Vagina (tissue), 2 donors: Measurements from ENCODE around the gene BRD7. TPM values are rescaled to one million over a fixed set of nuclear protein-coding genes. Genes with fewer than 3 reads are reported as not detected.

ENCODE experiments used
- DNase-seq, 2 donors: peaks; one replicate each; pipeline ENCODE4 v3.0.0-alpha.2; 2017; ENCODE audit errors: extremely low spot score in 2 of 2
- H3K27ac ChIP-seq: fragments of 200-600 bp; sonication (generic); one replicate; pipeline ENCODE4 v1.5.1; 2019
- H3K27me3 ChIP-seq: fragments of 200-600 bp; sonication (generic); one replicate; pipeline ENCODE4 v1.5.1; 2019
- H3K36me3 ChIP-seq, 2 donors: fragments of 200-600 bp; sonication (generic); one replicate each; pipeline ENCODE4 v1.5.1; 2017 to 2019
- H3K4me1 ChIP-seq: fragments of 200-600 bp; sonication (generic); one replicate; pipeline ENCODE4 v1.5.1; 2019
- H3K4me3 ChIP-seq, 2 donors: fragments of 200-600 bp; sonication (generic); 1 replicate in 1 of 2; 2 replicates in 1 of 2; pipeline ENCODE4 v1.5.1; 2016 to 2019
- H3K9me3 ChIP-seq: fragments of 200-600 bp; sonication (generic); one replicate; pipeline ENCODE4 v1.5.1; 2019
- POLR2A ChIP-seq, 2 donors: fragments of 450-650 bp; IDR thresholded peaks; one replicate each; pipeline ENCODE4 v1.6.1; 2017; ENCODE audit warnings: antibody characterized with exemption in 2 of 2, mild to moderate bottlenecking in 2 of 2, moderate library complexity in 2 of 2
- POLR2AphosphoS5 ChIP-seq, 2 donors: sonication (generic); formaldehyde crosslinking; IDR thresholded peaks; one replicate each; pipeline ENCODE4 v1.9.0; 2017; ENCODE audit warnings: antibody characterized with exemption in 2 of 2, mild to moderate bottlenecking in 2 of 2, low read depth in 1 of 2; ENCODE audit not compliant: insufficient read depth in 1 of 2
- intact Hi-C: fragments of 100-400 bp; cut with DNase I; formaldehyde crosslinking; loops from one replicate; pipeline ENCODE4 v1.15.1; 2023
- total RNA-seq: library from RNA; depleted of rRNA; stranded (reverse); fragments of >200 nt; gene quantifications from one replicate; pipeline ENCODE4 v1.2.3, GENCODE V29; 2016
- TF ChIP-seq, protein P1 (sequence below), 3 experiments: fragments of 450-650 bp in 2 of 3; fragments of 200-600 bp in 1 of 3; sonication (generic) in 1 of 3; IDR thresholded peaks; one replicate each; pipeline ENCODE4 v1.5.1; 2017 to 2019; ENCODE audit warnings: antibody characterized with exemption in 3 of 3, mild to moderate bottlenecking in 2 of 3, moderate library complexity in 2 of 3

BRD7 gene
- total RNA-seq, 1 donor from 2014 or later, result 49.6 TPM

DNA sequence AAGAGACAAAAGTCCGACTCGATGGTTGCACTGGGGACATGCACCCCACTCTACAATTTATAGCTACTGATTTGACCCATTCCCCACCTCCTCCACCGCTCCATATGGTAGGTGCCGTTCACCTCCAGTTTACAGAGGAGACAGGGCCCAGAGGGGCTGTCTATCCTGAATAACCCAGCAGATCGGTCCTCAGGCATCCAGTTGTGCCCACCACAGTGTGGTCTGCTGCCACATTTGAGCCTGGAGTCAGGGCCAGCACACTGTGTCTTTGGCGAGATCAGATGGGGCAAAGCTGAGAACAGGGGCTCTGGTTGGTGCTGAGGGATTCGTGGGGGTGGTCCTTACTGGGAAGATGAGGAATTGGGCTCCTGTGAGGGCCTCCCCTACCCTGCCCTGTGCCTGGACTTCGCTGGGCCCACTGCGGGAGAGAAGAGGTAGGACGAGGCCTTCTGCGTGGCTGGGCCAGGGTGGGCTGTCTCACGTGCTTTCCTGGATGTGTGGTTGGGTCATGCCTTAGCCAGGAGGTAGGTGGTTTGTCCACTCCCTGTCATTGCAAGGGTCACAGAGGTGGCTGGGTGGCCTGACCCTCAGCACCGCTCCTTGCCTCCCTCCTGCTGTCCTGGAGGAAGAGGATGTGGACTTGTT is 99.6 kb downstream of the BRD7 start:
- no peaks in the 10 kb centered on the region for H3K27me3 ChIP-seq
- peaks cover 24% of the 10 kb centered on the region for H3K4me1 ChIP-seq
- no peaks in the 10 kb centered on the region for H3K9me3 ChIP-seq
- H3K4me3 ChIP-seq, result no peak overlapping the region
- no peak for TF ChIP-seq POLR2A (IDR thresholded peaks at IDR 0.05)
- TF ChIP-seq, protein P1, sequence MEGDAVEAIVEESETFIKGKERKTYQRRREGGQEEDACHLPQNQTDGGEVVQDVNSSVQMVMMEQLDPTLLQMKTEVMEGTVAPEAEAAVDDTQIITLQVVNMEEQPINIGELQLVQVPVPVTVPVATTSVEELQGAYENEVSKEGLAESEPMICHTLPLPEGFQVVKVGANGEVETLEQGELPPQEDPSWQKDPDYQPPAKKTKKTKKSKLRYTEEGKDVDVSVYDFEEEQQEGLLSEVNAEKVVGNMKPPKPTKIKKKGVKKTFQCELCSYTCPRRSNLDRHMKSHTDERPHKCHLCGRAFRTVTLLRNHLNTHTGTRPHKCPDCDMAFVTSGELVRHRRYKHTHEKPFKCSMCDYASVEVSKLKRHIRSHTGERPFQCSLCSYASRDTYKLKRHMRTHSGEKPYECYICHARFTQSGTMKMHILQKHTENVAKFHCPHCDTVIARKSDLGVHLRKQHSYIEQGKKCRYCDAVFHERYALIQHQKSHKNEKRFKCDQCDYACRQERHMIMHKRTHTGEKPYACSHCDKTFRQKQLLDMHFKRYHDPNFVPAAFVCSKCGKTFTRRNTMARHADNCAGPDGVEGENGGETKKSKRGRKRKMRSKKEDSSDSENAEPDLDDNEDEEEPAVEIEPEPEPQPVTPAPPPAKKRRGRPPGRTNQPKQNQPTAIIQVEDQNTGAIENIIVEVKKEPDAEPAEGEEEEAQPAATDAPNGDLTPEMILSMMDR (IDR thresholded peaks at IDR 0.05), result no peak
- TF ChIP-seq POLR2AphosphoS5 (IDR thresholded peaks at IDR 0.05; ENCODE audit: insufficient read depth in 1 of 2, low read depth in 1 of 2), result no peak
- DNase-seq, result no peak
- intact Hi-C loops, result no loop called here
- no peaks in the 10 kb centered on the region for H3K36me3 ChIP-seq
- H3K27ac ChIP-seq, result no peak overlapping the region

DNA sequence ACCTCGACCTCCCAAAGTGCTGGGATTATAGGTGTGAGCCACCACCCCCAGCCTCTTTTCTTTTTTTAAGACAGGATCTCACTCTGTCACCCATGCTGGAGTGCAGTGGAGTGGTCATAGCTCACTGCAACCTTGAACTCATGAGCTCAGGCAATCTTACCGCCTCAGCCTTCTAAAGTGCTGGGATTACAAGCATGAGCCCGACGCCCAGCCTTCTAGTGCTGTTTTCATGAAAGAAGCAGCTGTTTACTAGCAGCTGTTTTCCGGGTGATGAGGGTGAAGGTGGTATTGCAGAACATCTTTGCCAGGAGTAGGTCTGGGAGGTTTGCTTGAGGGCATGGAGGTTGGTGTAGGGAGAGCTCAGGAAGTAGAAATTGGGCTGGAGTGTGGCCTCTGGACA is 100.4 kb downstream of the BRD7 start:
- no peaks in the 10 kb centered on the region for H3K36me3 ChIP-seq
- intact Hi-C loops, result no loop called here
- DNase-seq, result no peak
- no peaks in the 10 kb centered on the region for H3K9me3 ChIP-seq
- H3K4me3 ChIP-seq, result no peak overlapping the region
- no peak for TF ChIP-seq POLR2A (IDR thresholded peaks at IDR 0.05)
- TF ChIP-seq, protein P1 (IDR thresholded peaks at IDR 0.05), result no peak
- TF ChIP-seq POLR2AphosphoS5 (IDR thresholded peaks at IDR 0.05; ENCODE audit: insufficient read depth in 1 of 2, low read depth in 1 of 2), result no peak
- H3K4me1 ChIP-seq, result peaks cover 24% of the 10 kb centered on the region
- H3K27me3 ChIP-seq, result no peaks in the 10 kb centered on the region
- no peak overlapping the region for H3K27ac ChIP-seq

DNA sequence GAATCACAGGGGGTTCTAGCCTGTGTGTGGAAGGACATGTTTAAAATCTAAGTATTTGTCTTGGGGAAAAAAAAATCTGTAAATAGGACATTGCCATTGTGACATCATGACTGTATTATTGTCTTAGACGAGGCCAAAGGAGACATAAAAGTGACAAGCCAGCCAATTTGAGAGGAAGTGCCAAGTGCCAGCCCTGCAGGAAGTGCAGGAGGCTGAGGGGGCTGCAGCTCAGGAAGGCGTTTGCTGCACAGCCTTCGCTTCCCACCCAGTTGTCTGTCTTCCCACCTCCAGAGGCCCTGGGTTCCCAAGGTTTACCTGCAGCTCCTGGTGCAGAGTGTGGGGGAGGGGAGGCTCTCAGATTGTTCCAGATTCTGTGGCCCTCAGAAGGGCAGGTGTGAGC is 101.1 kb downstream of the BRD7 start:
- intact Hi-C loops, result no loop called here
- H3K4me1 ChIP-seq, result peaks cover 24% of the 10 kb centered on the region
- no peaks in the 10 kb centered on the region for H3K36me3 ChIP-seq
- no peaks in the 10 kb centered on the region for H3K27me3 ChIP-seq
- TF ChIP-seq POLR2A (IDR thresholded peaks at IDR 0.05) (no peak), POLR2AphosphoS5 (IDR thresholded peaks at IDR 0.05; ENCODE audit: insufficient read depth in 1 of 2, low read depth in 1 of 2) (no peak)
- TF ChIP-seq, protein P1 (IDR thresholded peaks at IDR 0.05), result no peak
- peak overlapping the region in 1 of 2 donors; percentile 40 for H3K4me3 ChIP-seq
- no peak for DNase-seq
- no peak overlapping the region for H3K27ac ChIP-seq
- H3K9me3 ChIP-seq, result no peaks in the 10 kb centered on the region

DNA sequence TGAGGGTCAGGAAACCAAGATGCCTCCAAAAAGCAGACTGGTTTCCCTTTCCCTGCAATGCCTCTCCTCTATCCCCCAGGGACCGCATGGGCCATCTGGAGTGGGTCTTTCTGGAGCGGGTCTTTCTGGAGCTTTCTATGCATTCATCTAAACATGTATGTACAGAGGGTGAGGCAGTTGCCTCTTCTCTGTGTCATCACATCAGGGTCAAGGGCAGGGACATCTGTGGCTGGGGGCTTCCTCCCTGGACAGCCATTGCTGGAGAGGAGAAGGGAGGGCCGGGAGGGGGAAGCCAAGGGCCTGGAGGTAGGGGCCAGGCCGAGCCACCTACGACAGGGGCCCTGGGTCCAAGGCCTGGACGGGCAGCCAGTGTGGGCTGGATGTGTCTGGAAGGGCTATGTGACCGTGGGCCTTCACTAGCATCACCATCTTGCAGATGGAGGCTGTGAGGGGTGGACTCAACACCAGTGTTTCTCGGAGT is 101.6 kb downstream of the BRD7 start:
- DNase-seq, result no peak
- intact Hi-C loops, result no loop called here
- no peaks in the 10 kb centered on the region for H3K9me3 ChIP-seq
- peak overlapping the region; percentile 49 for H3K27ac ChIP-seq
- no peaks in the 10 kb centered on the region for H3K36me3 ChIP-seq
- no peaks in the 10 kb centered on the region for H3K27me3 ChIP-seq
- H3K4me3 ChIP-seq, result peak overlapping the region; percentile 21 to 40
- peaks cover 24% of the 10 kb centered on the region for H3K4me1 ChIP-seq
- TF ChIP-seq, protein P1 (IDR thresholded peaks at IDR 0.05), result no peak
- TF ChIP-seq POLR2AphosphoS5 (IDR thresholded peaks at IDR 0.05; ENCODE audit: insufficient read depth in 1 of 2, low read depth in 1 of 2), result no peak
- TF ChIP-seq POLR2A (IDR thresholded peaks at IDR 0.05), result no peak

DNA sequence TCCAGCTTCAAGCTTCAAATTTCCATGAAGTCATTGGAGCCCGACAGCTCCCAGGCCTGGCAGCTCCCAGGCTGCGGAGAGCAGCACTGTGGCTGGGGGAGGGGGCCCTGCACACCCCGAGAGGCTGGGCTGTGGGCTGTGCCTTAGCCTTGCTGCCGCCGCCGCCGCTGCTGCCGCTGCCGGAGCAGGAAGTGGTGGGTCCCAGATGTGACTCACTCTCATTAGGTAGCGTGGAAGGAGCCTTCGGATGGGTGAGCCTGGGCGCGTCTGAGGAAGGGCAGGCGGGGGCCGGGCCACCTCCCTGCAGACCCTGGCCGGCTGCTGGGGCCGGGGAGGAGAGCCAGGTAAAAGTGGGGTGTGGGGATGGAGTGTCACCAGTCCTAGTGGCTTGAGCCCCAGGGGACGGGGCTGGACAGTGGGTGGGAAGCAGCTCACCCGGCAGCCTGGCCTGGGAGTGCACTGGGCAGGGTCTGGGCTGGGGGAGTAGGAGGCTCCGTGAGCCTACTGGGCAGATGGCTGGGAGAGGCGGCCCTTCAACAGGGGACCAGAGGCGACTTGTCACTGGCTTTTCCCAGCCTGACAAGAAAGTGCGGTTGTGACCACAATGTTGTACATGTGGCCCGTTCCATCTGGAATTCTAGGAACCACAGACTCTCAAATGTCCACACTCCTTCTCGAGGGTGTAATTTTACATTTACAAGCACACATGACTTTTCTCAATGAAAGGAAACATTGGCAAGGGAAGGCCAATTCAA is 102.3 kb downstream of the BRD7 start, which contains the start of gene ADCY7:
Gene ADCY7, plus strand, starts transcription at position 215 of the 755 bp plus-strand sequence. CDS start 21,629 bp downstream, outside the sequence.
- peak within 1 kb of the TSS; percentile 49 for H3K27ac ChIP-seq
- H3K36me3 ChIP-seq, result no peaks in the 10 kb centered on the region
- H3K27me3 ChIP-seq, result no peaks in the 10 kb centered on the region
- TF ChIP-seq, protein P1 (IDR thresholded peaks at IDR 0.05), result no peak
- TF ChIP-seq POLR2A (IDR thresholded peaks at IDR 0.05), result no peak
- TF ChIP-seq POLR2AphosphoS5 (IDR thresholded peaks at IDR 0.05; ENCODE audit: insufficient read depth in 1 of 2, low read depth in 1 of 2), result peak; percentile 7 to 50
- peaks cover 24% of the 10 kb centered on the region for H3K4me1 ChIP-seq
- no peak for DNase-seq
- intact Hi-C loops, result no loop called here
- H3K9me3 ChIP-seq, result no peaks in the 10 kb centered on the region
- H3K4me3 ChIP-seq, result peak within 1 kb of the TSS; percentile 21 to 40
